WTC11 (cell line): ENCODE data around the gene ALAD.

ENCODE experiments used
- ATF2 ChIP-seq: sonication (generic); formaldehyde crosslinking; IDR thresholded peaks from 2 replicates; pipeline ENCODE4 v1.8.1; 2022; ENCODE audit warnings: low read depth, missing genetic modification reagents, borderline replicate concordance
- JUN ChIP-seq: sonication (generic); formaldehyde crosslinking; IDR thresholded peaks from 2 replicates; pipeline ENCODE4 v1.8.0; 2023; ENCODE audit warnings: mild to moderate bottlenecking, missing genetic modification reagents
- ZNF263 ChIP-seq: sonication (generic); formaldehyde crosslinking; IDR thresholded peaks from 2 replicates; pipeline ENCODE4 v1.8.1; 2022; ENCODE audit warnings: low read depth, mild to moderate bottlenecking, moderate library complexity, missing genetic modification reagents

GRCh38 chr9:113444736-113445135 is 43.7 kb upstream of the ALAD start:
- no peak for TF ChIP-seq ZNF263 (CRISPR knock-in tag)
- TF ChIP-seq JUN, result no peak
- TF ChIP-seq ATF2 (CRISPR knock-in tag), result no peak
